ENCODE data around the gene ARHGEF25.
"Not testable (repeated sequence)": the region's sequence is repeated elsewhere in the genome, so short reads cannot be mapped to it uniquely, and the experiment has no call there.

The ARHGEF25 gene

GRCh38 chr12:57611827-57612710 is 834 bp downstream of the ARHGEF25 start:
- peaks cover 67% of the 10 kb centered on the region for H3K27me3 Mint-ChIP-seq
- H3K4me3 Mint-ChIP-seq: peak overlapping the region; percentile 58 to 68
- DNase-seq (no peak), ATAC-seq (no peak)
- no peaks in the 10 kb centered on the region for H3K9me3 Mint-ChIP-seq
- peaks cover 21% of the 10 kb centered on the region for H3K4me1 Mint-ChIP-seq
- H3K27ac Mint-ChIP-seq: no peak overlapping the region

GRCh38 chr12:57612711-57613426 is 1.6 kb downstream of the ARHGEF25 start:
- no peak for ATAC-seq
- Mint-ChIP-seq H3K4me1 (peaks cover 21% of the 10 kb centered on the region), H3K27ac (no peak overlapping the region), H3K4me3 (no peak overlapping the region), H3K9me3 (no peaks in the 10 kb centered on the region), H3K27me3 (peaks cover 75% of the 10 kb centered on the region)
- DNase-seq: no peak

GRCh38 chr12:57613427-57614109 is 2.3 kb downstream of the ARHGEF25 start:
- no peak for DNase-seq
- Mint-ChIP-seq H3K9me3 (no peaks in the 10 kb centered on the region), H3K4me3 (no peak overlapping the region), H3K4me1 (peaks cover 21% of the 10 kb centered on the region), H3K27ac (no peak overlapping the region), H3K27me3 (peaks cover 82% of the 10 kb centered on the region)
- no peak for ATAC-seq

GRCh38 chr12:57614178-57614947 is 3.1 kb downstream of the ARHGEF25 start:
- Mint-ChIP-seq H3K4me3 (no peak overlapping the region), H3K4me1 (peaks cover 25% of the 10 kb centered on the region), H3K9me3 (no peaks in the 10 kb centered on the region), H3K27ac (no peak overlapping the region), H3K27me3 (peaks cover 90% of the 10 kb centered on the region)
- no peak for ATAC-seq
- DNase-seq: peak in 1 of 2 donors; percentile 9

- H3K27me3 Mint-ChIP-seq: peaks cover 93% of the 10 kb centered on the region
- peaks cover 32% of the 10 kb centered on the region for H3K4me1 Mint-ChIP-seq
- DNase-seq: no peak
- no peak overlapping the region for H3K27ac Mint-ChIP-seq
- no peak for ATAC-seq
- no peak overlapping the region for H3K4me3 Mint-ChIP-seq
- no peaks in the 10 kb centered on the region for H3K9me3 Mint-ChIP-seq
Measured at GRCh38 chr12:57614948-57615500, 3.8 kb downstream of the ARHGEF25 start.

GRCh38 chr12:57615637-57616036 is 4.4 kb downstream of the ARHGEF25 start:
- DNase-seq (no peak), ATAC-seq (no peak)
- peaks cover 93% of the 10 kb centered on the region for H3K27me3 Mint-ChIP-seq
- H3K4me1 Mint-ChIP-seq: peaks cover 32% of the 10 kb centered on the region
- no peaks in the 10 kb centered on the region for H3K9me3 Mint-ChIP-seq
- H3K27ac Mint-ChIP-seq: peak overlapping the region in 1 of 2 donors; percentile 52
- H3K4me3 Mint-ChIP-seq: no peak overlapping the region

GRCh38 chr12:57616383-57617101 is 5.3 kb downstream of the ARHGEF25 start:
- peaks cover 97% of the 10 kb centered on the region for H3K27me3 Mint-ChIP-seq
- peaks cover 35% of the 10 kb centered on the region for H3K4me1 Mint-ChIP-seq
- H3K9me3 Mint-ChIP-seq: no peaks in the 10 kb centered on the region
- ATAC-seq (no peak), DNase-seq (peak in 1 of 2 donors; percentile 7)
- H3K4me3 Mint-ChIP-seq: no peak overlapping the region
- H3K27ac Mint-ChIP-seq: no peak overlapping the region

- H3K27ac Mint-ChIP-seq: no peak overlapping the region
- no peak overlapping the region for H3K4me3 Mint-ChIP-seq
- peaks cover 44% of the 10 kb centered on the region for H3K4me1 Mint-ChIP-seq
- ATAC-seq (no peak), DNase-seq (peak in 1 of 2 donors; percentile 7)
- no peaks in the 10 kb centered on the region for H3K9me3 Mint-ChIP-seq
- H3K27me3 Mint-ChIP-seq: peaks cover 99% of the 10 kb centered on the region
Measured at GRCh38 chr12:57617942-57618341, 6.7 kb downstream of the ARHGEF25 start.

GRCh38 chr12:57618431-57618830 is 7.2 kb downstream of the ARHGEF25 start:
- H3K27me3 Mint-ChIP-seq: peaks cover 99% of the 10 kb centered on the region
- not testable (repeated sequence) for DNase-seq, ATAC-seq, H3K4me3 Mint-ChIP-seq, H3K27ac Mint-ChIP-seq, H3K9me3 Mint-ChIP-seq
- H3K4me1 Mint-ChIP-seq: peaks cover 44% of the 10 kb centered on the region

- peaks cover 99% of the 10 kb centered on the region for H3K27me3 Mint-ChIP-seq
- H3K4me1 Mint-ChIP-seq: peaks cover 43% of the 10 kb centered on the region
- peak overlapping the region in 1 of 2 donors; percentile 61 for H3K4me3 Mint-ChIP-seq
- no peaks in the 10 kb centered on the region for H3K9me3 Mint-ChIP-seq
- ATAC-seq: no peak
- DNase-seq: no peak
- H3K27ac Mint-ChIP-seq: no peak overlapping the region
Measured at GRCh38 chr12:57618966-57619433, 7.8 kb downstream of the ARHGEF25 start.

GRCh38 chr12:57619434-57620244 is 8.4 kb downstream of the ARHGEF25 start:
- H3K9me3 Mint-ChIP-seq: no peaks in the 10 kb centered on the region
- H3K27ac Mint-ChIP-seq: no peak overlapping the region
- H3K27me3 Mint-ChIP-seq: peaks cover 99% of the 10 kb centered on the region
- H3K4me3 Mint-ChIP-seq: peak overlapping the region in 1 of 2 donors; percentile 61
- ATAC-seq (peak; percentile 47), DNase-seq (peak in 1 of 2 donors; percentile 25)
- H3K4me1 Mint-ChIP-seq: peaks cover 37% of the 10 kb centered on the region

- Mint-ChIP-seq H3K9me3 (no peaks in the 10 kb centered on the region), H3K4me3 (peak overlapping the region; percentile 77 to 80), H3K27me3 (peaks cover 100% of the 10 kb centered on the region), H3K27ac (no peak overlapping the region), H3K4me1 (peaks cover 34% of the 10 kb centered on the region)
- ATAC-seq: no peak
- no peak for DNase-seq
Measured at GRCh38 chr12:57620245-57620935, 9.2 kb downstream of the ARHGEF25 start.

GRCh38 chr12:57620936-57621496 is 9.8 kb downstream of the ARHGEF25 start:
- peak overlapping the region in 1 of 2 donors; percentile 20 for H3K27ac Mint-ChIP-seq
- peaks cover 39% of the 10 kb centered on the region for H3K4me1 Mint-ChIP-seq
- peak overlapping the region; percentile 77 to 80 for H3K4me3 Mint-ChIP-seq
- no peaks in the 10 kb centered on the region for H3K9me3 Mint-ChIP-seq
- H3K27me3 Mint-ChIP-seq: peaks cover 100% of the 10 kb centered on the region
- peak; percentile 20 to 35 for DNase-seq
- ATAC-seq: peak; percentile 30
